Endothelial cell of umbilical vein (primary cell): Measurements from ENCODE around the gene FBN3. TPM values are rescaled to one million over a fixed set of nuclear protein-coding genes. Genes with fewer than 3 reads are reported as not detected.

Source experiments
- BruUV-seq: library from RNA; stranded (reverse); fragments of 400-500 nt; replicated peaks from 2 replicates; lab custom pipeline; 2021; lab: Mats Ljungman, UMichigan
- CTCF ChIA-PET: fragments of 300-600, 350-600 bp; sonication (Branson Sonifier 250); formaldehyde crosslinking; loops from one replicate; lab custom pipeline; 2021; ENCODE audit warnings: antibody characterized with exemption, inconsistent platforms; lab: Charles Lee
- POLR2A ChIA-PET: fragments of 300-600, 350-600 bp; sonication (Branson Sonifier 250); formaldehyde crosslinking; loops from one replicate; lab custom pipeline; 2021; ENCODE audit warnings: antibody characterized with exemption, inconsistent platforms; lab: Charles Lee
- DNase-seq: peaks from one replicate; pipeline ENCODE4 v3.0.0-alpha.2; 2011; ENCODE audit warnings: low read depth, low spot score
- FAIRE-seq: peaks from 2 replicates; lab custom pipeline; 2011; peaks lifted over from hg19 to GRCh38; lab: Jason Lieb, UNC
- H2AFZ ChIP-seq: 2 replicates; pipeline ENCODE4 v1.6.0; 2012; ENCODE audit warnings: low read depth, low read length, control low read depth, inconsistent platforms
- H3K27ac ChIP-seq: 2 replicates; pipeline ENCODE4 v1.5.1; 2011; ENCODE audit warnings: low read depth, mild to moderate bottlenecking, control low read depth, low read length, moderate library complexity; ENCODE audit not compliant: insufficient read depth
- H3K27me3 ChIP-seq, 2 experiments: 2 replicates each; pipeline versions ENCODE4 v1.6.0 to v1.6.1; 2011; ENCODE audit warnings: low read length in 2 of 2, mixed read lengths in 1 of 2; ENCODE audit not compliant: control insufficient read depth in 2 of 2, insufficient read depth in 2 of 2
- H3K36me3 ChIP-seq, 2 experiments: 2 replicates in 1 of 2; 3 replicates in 1 of 2; pipeline ENCODE4 v1.5.1; 2011; ENCODE audit warnings: low read length in 2 of 2, mild to moderate bottlenecking in 1 of 2, moderate library complexity in 1 of 2; ENCODE audit not compliant: control insufficient read depth in 2 of 2, insufficient read depth in 2 of 2; ENCODE audit errors: extremely low read depth in 1 of 2
- H3K4me1 ChIP-seq: 3 replicates; pipeline ENCODE4 v1.5.1; 2011; ENCODE audit warnings: mild to moderate bottlenecking, low read length; ENCODE audit not compliant: control insufficient read depth, insufficient read depth; ENCODE audit errors: extremely low read depth
- H3K4me2 ChIP-seq: 2 replicates; pipeline ENCODE4 v1.6.1; 2011; ENCODE audit warnings: low read length, control low read depth, mixed read lengths; ENCODE audit not compliant: insufficient read depth
- H3K4me3 ChIP-seq, 3 experiments: fragments of 200-600 bp in 1 of 3; sonication (generic), shearing (Covaris generic) in 1 of 3; replicated peaks in 1 of 3; 2 replicates each; pipeline ENCODE4 v1.5.1; 2011 to 2016; ENCODE audit warnings: control low read depth in 3 of 3, low read length in 3 of 3, mild to moderate bottlenecking in 2 of 3, inconsistent platforms in 1 of 3, low read depth in 1 of 3, moderate library complexity in 1 of 3; ENCODE audit not compliant: insufficient read depth in 1 of 3
- H3K79me2 ChIP-seq: 2 replicates; pipeline ENCODE4 v1.6.0; 2012; ENCODE audit warnings: low read length, inconsistent platforms; ENCODE audit not compliant: control insufficient read depth, insufficient read depth
- H3K9ac ChIP-seq: replicated peaks from 2 replicates; pipeline ENCODE3; 2011; ENCODE audit warnings: low read length, control low read depth; ENCODE audit not compliant: insufficient read depth; ENCODE audit errors: extremely low read depth
- H3K9me1 ChIP-seq: replicated peaks from 3 replicates; pipeline ENCODE4 v1.6.0; 2011; ENCODE audit warnings: mild to moderate bottlenecking, low read length; ENCODE audit not compliant: control insufficient read depth, insufficient read depth; ENCODE audit errors: extremely low read depth
- H3K9me3 ChIP-seq: replicated peaks from 2 replicates; pipeline ENCODE4 v1.5.1; 2012; ENCODE audit warnings: low read length, inconsistent platforms; ENCODE audit not compliant: control insufficient read depth, insufficient read depth
- H4K20me1 ChIP-seq: replicated peaks from 2 replicates; pipeline ENCODE3; 2011; ENCODE audit warnings: mild to moderate bottlenecking, low read length; ENCODE audit not compliant: control insufficient read depth, insufficient read depth; ENCODE audit errors: extremely low read depth
- EZH2 ChIP-seq: IDR thresholded peaks from 2 replicates; pipeline ENCODE4 v1.6.1; 2012; ENCODE audit warnings: borderline replicate concordance, low read depth, mild to moderate bottlenecking, moderate library complexity, low read length, inconsistent platforms; ENCODE audit not compliant: severe bottlenecking
- FOS ChIP-seq: IDR thresholded peaks from 2 replicates; pipeline ENCODE4 v1.6.1; 2011; ENCODE audit warnings: mild to moderate bottlenecking, low read length, moderate library complexity, borderline replicate concordance; ENCODE audit not compliant: insufficient read depth
- GATA2 ChIP-seq: IDR thresholded peaks from 2 replicates; pipeline ENCODE4 v1.7.0; 2011; ENCODE audit warnings: low read depth, mild to moderate bottlenecking, moderate library complexity, mixed read lengths, low read length; ENCODE audit not compliant: insufficient read length, insufficient read depth
- JUN ChIP-seq: IDR thresholded peaks from 2 replicates; pipeline ENCODE4 v1.6.1; 2011; ENCODE audit warnings: borderline replicate concordance, low read depth; ENCODE audit not compliant: insufficient read length, insufficient read depth
- MYC ChIP-seq: IDR thresholded peaks from one replicate; pipeline ENCODE4 v1.6.1; 2011; ENCODE audit warnings: mild to moderate bottlenecking, low read depth, low read length
- POLR2A ChIP-seq: IDR thresholded peaks from 2 replicates; pipeline ENCODE4 v1.6.1; 2012; ENCODE audit warnings: low read depth, mild to moderate bottlenecking, control low read depth, low read length
- POLR2AphosphoS5 ChIP-seq: IDR thresholded peaks from 2 replicates; pipeline ENCODE4 v1.6.1; 2012; ENCODE audit warnings: low read depth, mild to moderate bottlenecking, control low read depth, low read length, moderate library complexity; ENCODE audit not compliant: insufficient read depth
- dilution Hi-C: fragments of 300-500 bp; cut with MboI; formaldehyde crosslinking; loops from one replicate; pipeline ENCODE4 v1.15.0; 2019; ENCODE audit warnings: low sequenced_read_pairs; ENCODE audit not compliant: extremely low pct_ligation_motif_present
- intact Hi-C: fragments of 100-400 bp; cut with micrococcal nuclease; formaldehyde crosslinking; loops from one replicate; pipeline ENCODE4 v1.10.0; 2022
- polyA plus RNA-seq, 4 experiments: library from polyadenylated mRNA; depleted of rRNA in 3 of 4; stranded (reverse) in 3 of 4; unstranded in 1 of 4; fragments of >200 nt; gene quantifications; 2 replicates each; pipeline versions ENCODE4 v1.2.1 to v1.2.3, GENCODE V29; 2011 to 2012; ENCODE audit warnings: missing spikeins in 1 of 4
- total RNA-seq: library from RNA; stranded (reverse); gene quantifications from 2 replicates; pipeline ENCODE4 v1.2.3, GENCODE V29; 2021
- TF ChIP-seq, protein P1 (sequence below), 2 donors: IDR thresholded peaks; 1 replicate in 1 of 2; 2 replicates in 1 of 2; pipeline ENCODE4 v1.5.1; 2011; ENCODE audit warnings: low read length in 2 of 2, mild to moderate bottlenecking in 2 of 2, moderate library complexity in 2 of 2, control low read depth in 1 of 2, inconsistent platforms in 1 of 2, low read depth in 1 of 2; ENCODE audit not compliant: insufficient read depth in 1 of 2; ENCODE audit errors: extremely low read depth in 1 of 2
- TF ChIP-seq, protein P2 (sequence below): IDR thresholded peaks from 2 replicates; pipeline ENCODE4 v1.6.1; 2011; ENCODE audit not compliant: insufficient read depth, insufficient read length

FBN3 gene
- total and polyA plus RNA-seq, 2 donors (not counting 3 experiments of a cell fraction or from before 2014, with no cell fraction given): not detected

DNA sequence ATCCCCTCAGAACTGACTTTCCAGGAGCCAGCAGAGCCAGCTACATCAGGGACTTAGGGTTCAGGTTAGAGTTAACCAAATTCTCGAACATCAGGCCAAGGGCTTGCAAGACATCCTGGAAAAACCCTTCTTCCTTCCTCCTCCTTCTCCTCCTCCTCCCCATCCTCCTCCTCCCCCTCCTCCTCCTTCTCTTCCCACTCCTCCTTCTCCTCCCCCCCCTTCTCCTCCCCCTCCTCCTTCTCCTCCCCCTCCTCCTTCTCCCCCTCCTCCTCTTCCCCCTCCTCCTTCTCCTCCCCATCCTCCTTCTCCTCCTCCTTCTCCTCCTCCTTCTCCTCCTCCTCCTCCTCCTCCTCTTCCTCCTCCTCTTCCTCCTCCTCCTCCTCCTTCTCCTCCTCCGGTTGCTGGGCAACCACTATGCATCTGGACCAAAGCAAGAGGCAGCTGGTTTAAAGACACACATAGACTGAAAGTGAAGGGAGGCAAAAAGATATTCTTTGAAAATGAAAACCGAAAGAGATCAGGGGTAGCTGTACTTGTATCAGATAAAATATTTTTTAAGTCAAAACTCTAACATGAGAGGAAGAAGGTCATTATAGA, 102.7 kb downstream of the FBN3 start:
- BruUV-seq: no TSS peak
- H4K20me1 ChIP-seq: no peaks in the 10 kb centered on the region
- ChIA-PET CTCF (no interaction called here), POLR2A (no interaction called here)
- H3K9me1 ChIP-seq: no peaks in the 10 kb centered on the region
- H3K27ac ChIP-seq: no peak overlapping the region
- no peaks in the 10 kb centered on the region for H3K27me3 ChIP-seq
- H3K9ac ChIP-seq: no peak overlapping the region
- FAIRE-seq (no peak), DNase-seq (no peak)
- H3K9me3 ChIP-seq: no peaks in the 10 kb centered on the region
- H3K36me3 ChIP-seq: no peaks in the 10 kb centered on the region
- no peak overlapping the region for H3K4me3 ChIP-seq
- dilution Hi-C loops: no loop called here
- H3K4me2 ChIP-seq: no peak overlapping the region
- no peaks in the 10 kb centered on the region for H3K79me2 ChIP-seq
- peaks cover 5% of the 10 kb centered on the region for H3K4me1 ChIP-seq
- TF ChIP-seq, protein P1, sequence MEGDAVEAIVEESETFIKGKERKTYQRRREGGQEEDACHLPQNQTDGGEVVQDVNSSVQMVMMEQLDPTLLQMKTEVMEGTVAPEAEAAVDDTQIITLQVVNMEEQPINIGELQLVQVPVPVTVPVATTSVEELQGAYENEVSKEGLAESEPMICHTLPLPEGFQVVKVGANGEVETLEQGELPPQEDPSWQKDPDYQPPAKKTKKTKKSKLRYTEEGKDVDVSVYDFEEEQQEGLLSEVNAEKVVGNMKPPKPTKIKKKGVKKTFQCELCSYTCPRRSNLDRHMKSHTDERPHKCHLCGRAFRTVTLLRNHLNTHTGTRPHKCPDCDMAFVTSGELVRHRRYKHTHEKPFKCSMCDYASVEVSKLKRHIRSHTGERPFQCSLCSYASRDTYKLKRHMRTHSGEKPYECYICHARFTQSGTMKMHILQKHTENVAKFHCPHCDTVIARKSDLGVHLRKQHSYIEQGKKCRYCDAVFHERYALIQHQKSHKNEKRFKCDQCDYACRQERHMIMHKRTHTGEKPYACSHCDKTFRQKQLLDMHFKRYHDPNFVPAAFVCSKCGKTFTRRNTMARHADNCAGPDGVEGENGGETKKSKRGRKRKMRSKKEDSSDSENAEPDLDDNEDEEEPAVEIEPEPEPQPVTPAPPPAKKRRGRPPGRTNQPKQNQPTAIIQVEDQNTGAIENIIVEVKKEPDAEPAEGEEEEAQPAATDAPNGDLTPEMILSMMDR (IDR thresholded peaks at IDR 0.05; ENCODE audit: extremely low read depth in 1 of 2, insufficient read depth in 1 of 2, low read depth in 1 of 2, low read length in 2 of 2): no peak
- TF ChIP-seq POLR2AphosphoS5 (no peak), POLR2A (no peak), FOS (no peak), JUN (no peak), MYC (no peak), GATA2 (no peak), EZH2 (no peak)
- TF ChIP-seq, protein P2, sequence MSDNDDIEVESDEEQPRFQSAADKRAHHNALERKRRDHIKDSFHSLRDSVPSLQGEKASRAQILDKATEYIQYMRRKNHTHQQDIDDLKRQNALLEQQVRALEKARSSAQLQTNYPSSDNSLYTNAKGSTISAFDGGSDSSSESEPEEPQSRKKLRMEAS: no peak
- intact Hi-C loops: no loop called here
- H2AFZ ChIP-seq: no peak overlapping the region
